ENCODE measurements around the gene GOLGA8K. TPM values are rescaled to one million over a fixed set of nuclear protein-coding genes. Genes with fewer than 3 reads are reported as not detected.
"Not testable (repeated sequence)": the region's sequence is repeated elsewhere in the genome, so short reads cannot be mapped to it uniquely, and the experiment has no call there.

Gene GOLGA8K, protein sequence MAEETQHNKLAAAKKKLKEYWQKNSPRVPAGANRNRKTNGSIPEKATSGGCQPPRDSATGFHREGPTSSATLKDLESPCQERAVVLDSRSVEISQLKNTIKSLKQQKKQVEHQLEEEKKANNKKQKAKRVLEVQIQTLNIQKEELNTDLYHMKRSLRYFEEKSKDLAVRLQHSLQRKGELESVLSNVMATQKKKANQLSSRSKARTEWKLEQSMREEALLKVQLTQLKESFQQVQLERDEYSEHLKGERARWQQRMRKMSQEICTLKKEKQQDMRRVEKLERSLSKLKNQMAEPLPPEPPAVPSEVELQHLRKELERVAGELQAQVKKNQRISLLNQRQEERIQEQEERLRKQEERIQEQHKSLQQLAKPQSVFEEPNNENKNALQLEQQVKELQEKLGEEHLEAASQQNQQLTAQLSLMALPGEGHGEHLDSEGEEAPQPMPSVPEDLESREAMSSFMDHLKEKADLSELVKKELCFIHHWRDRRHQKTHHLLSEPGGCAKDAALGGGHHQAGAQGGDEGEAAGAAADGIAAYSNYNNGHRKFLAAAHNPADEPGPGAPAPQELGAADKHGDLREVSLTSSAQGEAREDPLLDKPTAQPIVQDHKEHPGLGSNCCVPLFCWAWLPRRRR
- total RNA-seq, result under 1 TPM; 0.49 to 0.56 TPM

DNA sequence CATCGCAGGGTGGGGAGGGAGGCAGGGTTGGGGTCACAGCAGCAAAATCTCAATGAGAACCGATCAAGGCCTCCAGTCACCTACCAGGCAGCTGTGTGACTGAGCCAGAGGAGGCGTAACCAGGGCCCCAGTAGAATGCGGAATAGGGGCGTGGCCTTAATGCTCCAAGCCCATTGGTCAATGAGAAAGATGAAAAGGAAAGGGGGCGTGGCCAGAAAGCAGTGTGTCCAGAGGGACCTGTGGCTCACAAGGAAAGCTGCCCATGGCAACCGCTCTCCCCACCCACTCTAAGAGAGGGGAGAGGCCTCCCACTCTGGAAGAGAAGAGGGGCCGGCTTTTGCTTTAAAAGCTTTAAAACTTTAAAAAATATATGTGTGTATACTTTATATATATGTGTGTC is at the start of gene GOLGA8K:
TSS of gene GOLGA8K (minus strand) at position 101 of the 400 bp plus-strand sequence. CDS start at position 3, 98 bp downstream.
- H3K36me3 Mint-ChIP-seq, H3K4me3 Mint-ChIP-seq, H3K27me3 Mint-ChIP-seq, H3K4me1 Mint-ChIP-seq, H3K9me3 Mint-ChIP-seq, DNase-seq, H3K27ac Mint-ChIP-seq: not testable (repeated sequence)

DNA sequence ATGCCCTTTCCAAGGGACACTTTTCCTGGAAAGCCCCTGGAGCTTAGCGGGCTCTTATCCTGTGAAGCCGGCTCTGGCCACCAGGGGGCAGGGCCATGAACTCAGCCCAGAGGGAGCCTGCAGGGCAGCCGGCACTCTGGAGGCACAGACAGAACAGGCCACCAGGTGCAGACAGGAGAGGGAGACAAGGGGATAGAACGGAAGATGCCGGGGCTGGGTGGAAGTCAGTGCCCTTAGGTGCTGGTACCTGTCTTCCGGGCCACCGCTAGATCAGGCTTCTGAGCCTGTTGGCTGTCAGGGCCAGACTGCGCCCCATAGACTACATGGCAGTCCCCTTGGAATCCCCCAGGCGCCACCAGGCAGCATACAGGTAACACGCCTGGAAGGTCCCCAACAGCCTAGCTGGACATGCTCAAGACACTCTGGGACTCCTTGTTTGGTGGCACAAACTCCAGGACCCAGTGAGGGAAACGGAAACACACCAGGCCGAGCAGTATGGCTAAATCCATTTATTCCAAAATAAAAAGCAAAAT is 37.4 kb upstream of the GOLGA8K start:
- H3K27me3 Mint-ChIP-seq, H3K36me3 Mint-ChIP-seq, H3K9me3 Mint-ChIP-seq, H3K27ac Mint-ChIP-seq, H3K4me3 Mint-ChIP-seq, H3K4me1 Mint-ChIP-seq, DNase-seq: not testable (repeated sequence)

DNA sequence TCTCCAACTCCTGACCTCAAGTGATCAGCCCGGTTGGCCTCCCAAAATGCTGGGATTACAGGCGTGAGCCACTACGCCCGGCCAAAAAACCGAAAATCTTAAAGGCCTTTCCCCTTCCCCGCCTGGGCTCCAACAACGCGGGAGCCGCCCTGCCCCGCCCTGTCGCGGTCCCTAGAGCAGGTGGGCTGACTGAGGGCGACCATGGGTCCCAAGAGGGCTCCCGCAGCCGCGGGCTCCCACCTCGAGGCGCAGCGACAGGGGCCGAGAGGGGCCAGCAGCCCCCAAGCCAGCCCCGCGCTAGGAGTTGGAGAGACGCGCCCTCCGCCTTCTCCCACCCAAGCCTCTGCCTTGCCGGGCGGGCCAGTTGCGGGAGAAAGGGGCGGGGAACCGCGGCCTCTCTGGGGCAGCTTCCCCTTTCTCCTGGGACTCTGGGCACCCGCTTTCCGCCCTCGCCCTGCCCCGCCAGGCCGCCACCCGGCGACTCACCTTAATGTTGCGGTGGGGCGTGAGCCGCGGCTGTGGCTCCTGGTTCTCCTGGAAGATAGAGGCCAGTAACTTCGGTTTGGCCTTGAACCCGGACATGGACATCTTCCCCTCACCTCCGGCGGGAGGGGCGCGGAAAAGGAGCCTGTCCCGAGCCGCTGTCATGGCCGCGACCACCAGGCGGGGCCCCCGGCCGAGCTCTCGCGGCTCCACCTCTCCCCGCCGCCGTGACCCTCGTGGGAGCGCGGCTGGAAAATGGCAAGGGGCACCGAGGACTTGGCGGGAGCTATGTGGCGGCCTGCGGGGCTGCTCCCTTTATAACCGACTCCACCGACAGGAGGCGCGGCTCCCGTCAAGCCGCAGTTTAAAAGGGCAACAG is 31.2 kb upstream of the GOLGA8K start:
- not testable (repeated sequence) for H3K27me3 Mint-ChIP-seq, DNase-seq, H3K9me3 Mint-ChIP-seq, H3K4me1 Mint-ChIP-seq, H3K4me3 Mint-ChIP-seq, H3K36me3 Mint-ChIP-seq, H3K27ac Mint-ChIP-seq

DNA sequence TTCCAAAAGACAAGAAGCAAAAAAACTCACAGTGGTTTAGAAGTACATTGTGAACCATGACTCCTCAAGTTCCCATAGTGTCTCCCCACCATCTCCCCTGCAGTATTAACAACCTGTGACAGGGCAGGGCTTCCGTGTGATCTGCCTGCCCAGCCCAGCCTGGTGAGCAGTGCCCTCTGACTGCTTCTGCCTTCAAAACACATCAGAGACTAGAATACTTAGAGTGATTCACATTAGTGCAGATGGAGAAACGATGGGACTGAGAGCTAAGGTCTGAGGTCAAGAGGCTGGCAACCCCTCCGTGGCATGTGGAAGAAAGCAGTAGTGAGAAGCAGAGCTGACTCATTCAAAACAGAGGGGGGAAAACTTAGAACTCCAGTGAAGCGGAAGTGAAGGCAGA is 24.5 kb upstream of the GOLGA8K start:
- H3K4me3 Mint-ChIP-seq, H3K4me1 Mint-ChIP-seq, H3K36me3 Mint-ChIP-seq, H3K27ac Mint-ChIP-seq, H3K27me3 Mint-ChIP-seq, H3K9me3 Mint-ChIP-seq, DNase-seq: not testable (repeated sequence)

DNA sequence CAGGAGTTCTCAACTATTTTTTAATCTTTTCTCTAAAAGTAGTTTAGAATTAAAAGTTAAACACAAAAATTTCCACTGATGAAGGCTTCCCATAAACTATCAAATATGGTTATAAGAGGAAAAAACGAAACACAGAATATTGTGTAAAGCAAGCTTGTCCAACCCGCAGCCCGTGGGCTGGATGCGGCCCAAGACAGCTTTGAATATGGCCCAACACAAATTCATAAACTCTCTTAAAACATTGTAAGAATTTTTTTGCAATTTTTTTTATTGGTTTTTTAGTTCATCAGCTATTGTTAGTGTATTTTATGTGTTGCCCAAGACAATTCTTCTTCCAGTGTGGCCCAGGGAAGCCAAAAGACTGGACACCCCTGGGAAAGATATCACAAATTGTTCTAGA is 23.4 kb upstream of the GOLGA8K start:
- H3K4me1 Mint-ChIP-seq, H3K36me3 Mint-ChIP-seq, H3K27me3 Mint-ChIP-seq, H3K4me3 Mint-ChIP-seq, H3K27ac Mint-ChIP-seq, DNase-seq, H3K9me3 Mint-ChIP-seq: not testable (repeated sequence)

DNA sequence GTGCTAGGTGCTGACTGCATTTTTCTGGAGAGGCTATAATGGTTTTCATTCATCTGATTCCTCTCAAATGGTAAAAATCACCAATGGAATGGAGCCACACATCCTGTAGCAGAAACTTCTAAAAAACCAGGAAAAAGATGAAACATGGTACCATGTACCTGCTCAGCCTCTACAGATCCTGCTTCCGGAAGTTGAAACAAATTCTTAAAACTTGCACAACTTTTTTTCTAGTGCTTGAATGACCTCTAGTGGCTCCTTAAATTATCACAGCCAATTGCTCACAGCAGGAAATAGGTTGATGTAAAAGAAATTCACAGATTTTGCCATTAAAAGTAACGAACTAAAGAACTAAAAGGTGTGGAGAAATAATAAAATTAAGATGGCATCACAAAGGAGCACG is 4.8 kb upstream of the GOLGA8K start:
- H3K36me3 Mint-ChIP-seq, H3K27ac Mint-ChIP-seq, H3K27me3 Mint-ChIP-seq, H3K4me3 Mint-ChIP-seq, H3K4me1 Mint-ChIP-seq, H3K9me3 Mint-ChIP-seq, DNase-seq: not testable (repeated sequence)

DNA sequence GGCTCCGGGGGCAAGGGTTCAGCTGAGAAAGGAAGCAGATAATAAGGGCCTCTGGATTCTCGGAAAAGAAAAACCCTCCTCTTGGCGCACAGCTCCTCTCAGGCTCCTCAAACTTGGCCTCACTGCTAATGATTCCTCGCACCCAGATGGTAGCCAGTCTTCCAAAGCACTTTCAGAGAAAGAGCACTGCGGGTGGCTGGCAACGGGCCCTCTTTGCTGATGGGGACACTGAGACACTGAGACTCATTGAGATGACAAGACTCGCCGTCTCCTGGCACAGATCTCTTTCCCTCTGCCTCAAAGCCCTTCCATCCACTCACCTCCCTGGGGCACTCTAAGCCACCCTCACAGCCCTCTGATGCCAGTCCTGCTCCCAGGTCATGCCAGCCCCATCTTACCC is 6.6 kb downstream of the GOLGA8K start:
- not testable (repeated sequence) for H3K36me3 Mint-ChIP-seq, H3K4me3 Mint-ChIP-seq, H3K27ac Mint-ChIP-seq, H3K27me3 Mint-ChIP-seq, H3K9me3 Mint-ChIP-seq, DNase-seq, H3K4me1 Mint-ChIP-seq

DNA sequence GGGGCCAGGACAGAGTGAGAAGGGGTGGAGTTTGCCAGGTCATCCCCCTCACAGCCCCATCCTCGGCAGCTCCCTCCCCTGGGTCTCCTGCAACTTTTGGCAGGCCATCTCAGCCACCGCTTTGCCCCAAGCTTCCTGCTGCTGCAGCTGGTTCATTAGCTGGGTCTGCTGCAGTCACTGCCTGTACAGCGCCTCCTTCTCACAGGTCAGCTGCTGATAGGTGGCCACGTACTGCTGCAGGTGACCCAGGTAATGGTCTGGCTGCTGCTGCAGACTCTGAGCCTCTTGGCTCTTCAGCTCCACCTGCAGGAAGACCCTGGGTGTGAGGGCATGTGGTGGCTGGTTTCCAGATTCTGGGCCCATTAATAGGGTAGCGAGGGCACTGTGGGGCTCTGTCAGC is 8.3 kb downstream of the GOLGA8K start:
- not testable (repeated sequence) for H3K4me1 Mint-ChIP-seq, H3K4me3 Mint-ChIP-seq, H3K27ac Mint-ChIP-seq, H3K27me3 Mint-ChIP-seq, H3K9me3 Mint-ChIP-seq, DNase-seq, H3K36me3 Mint-ChIP-seq

DNA sequence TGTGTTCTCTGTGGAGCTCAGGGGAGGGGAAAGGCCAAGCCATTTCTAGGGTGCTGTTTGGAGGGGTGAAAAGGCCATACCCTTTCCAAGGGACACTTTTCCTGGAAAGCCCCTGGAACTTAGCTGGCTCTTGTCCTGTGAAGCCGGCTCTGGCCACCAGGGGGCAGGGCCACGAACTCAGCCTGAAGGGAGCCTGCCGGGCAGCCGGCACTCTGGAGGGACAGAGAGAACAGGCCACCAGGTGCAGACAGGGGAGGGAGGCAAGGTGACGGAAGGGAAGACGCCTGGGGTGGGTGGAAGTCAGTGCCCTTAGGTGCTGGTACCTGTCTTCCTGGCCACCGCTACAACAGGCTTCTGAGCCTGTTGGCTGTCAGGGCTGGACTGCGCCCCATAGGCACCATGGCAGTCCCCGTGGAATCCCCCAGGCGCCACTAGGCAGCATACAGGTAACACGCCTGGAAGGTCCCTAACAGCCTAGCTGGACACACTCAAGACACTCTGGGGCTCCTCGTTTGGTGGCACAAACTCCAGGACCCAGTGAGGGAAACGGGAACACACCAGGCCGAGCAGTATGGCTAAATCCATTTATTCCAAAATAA is 14.9 kb downstream of the GOLGA8K start:
- H3K4me3 Mint-ChIP-seq, DNase-seq, H3K36me3 Mint-ChIP-seq, H3K27ac Mint-ChIP-seq, H3K4me1 Mint-ChIP-seq, H3K9me3 Mint-ChIP-seq, H3K27me3 Mint-ChIP-seq: not testable (repeated sequence)

DNA sequence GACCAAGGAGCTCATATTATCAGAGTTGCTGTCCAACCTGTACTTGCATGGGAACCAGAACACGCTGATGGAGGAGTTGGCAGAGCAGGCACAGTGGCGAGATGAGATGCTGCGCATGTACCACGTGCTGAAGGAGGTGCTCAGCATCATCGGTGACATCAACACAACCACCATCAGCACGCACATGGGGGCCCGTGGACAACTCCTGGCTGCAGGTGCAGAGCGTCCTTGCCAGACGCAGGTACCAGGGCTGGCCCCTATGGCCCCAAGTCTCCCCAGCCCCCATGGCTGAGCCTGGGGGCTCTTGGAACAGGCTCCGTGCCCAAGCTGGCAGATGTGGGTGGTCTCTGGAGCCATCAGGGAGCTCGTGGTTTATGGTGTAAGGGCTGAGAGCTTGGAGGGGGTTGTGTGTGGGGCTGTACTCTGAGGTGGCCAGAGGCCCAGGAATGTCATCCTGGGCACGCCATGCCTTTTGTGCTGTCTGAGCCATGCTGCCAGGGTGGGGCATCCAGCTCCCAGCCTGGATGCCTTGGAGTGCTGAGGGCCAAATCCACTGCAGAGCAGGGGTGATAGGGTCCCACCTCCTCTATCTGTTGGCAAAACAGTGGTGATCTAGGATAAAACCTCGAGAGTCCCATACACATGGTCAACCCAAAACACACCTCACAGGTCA is 17.1 kb downstream of the GOLGA8K start:
- H3K9me3 Mint-ChIP-seq, H3K4me3 Mint-ChIP-seq, H3K27ac Mint-ChIP-seq, DNase-seq, H3K4me1 Mint-ChIP-seq, H3K36me3 Mint-ChIP-seq, H3K27me3 Mint-ChIP-seq: not testable (repeated sequence)

DNA sequence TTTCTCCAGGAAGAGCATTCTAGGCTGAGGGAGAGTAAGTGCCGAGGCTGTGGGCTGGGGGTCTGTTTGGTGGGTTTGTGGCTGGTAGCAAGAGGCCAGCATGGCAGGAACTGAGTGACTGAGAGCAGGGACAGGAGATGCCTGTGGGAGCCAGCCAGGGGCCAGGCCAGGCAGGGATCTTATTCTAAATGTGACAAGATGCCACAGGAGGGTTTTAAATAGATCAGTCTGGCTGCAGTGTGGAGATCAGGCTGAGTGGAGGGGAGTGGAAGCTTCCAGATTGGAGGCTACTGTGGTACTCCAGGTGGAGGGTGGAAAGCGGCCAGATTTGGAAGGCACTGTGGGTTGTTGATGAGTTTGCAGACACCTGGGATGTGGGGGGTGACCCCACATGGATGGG is 28.9 kb downstream of the GOLGA8K start:
- H3K9me3 Mint-ChIP-seq, H3K4me3 Mint-ChIP-seq, H3K36me3 Mint-ChIP-seq, H3K27me3 Mint-ChIP-seq, H3K4me1 Mint-ChIP-seq, H3K27ac Mint-ChIP-seq, DNase-seq: not testable (repeated sequence)

DNA sequence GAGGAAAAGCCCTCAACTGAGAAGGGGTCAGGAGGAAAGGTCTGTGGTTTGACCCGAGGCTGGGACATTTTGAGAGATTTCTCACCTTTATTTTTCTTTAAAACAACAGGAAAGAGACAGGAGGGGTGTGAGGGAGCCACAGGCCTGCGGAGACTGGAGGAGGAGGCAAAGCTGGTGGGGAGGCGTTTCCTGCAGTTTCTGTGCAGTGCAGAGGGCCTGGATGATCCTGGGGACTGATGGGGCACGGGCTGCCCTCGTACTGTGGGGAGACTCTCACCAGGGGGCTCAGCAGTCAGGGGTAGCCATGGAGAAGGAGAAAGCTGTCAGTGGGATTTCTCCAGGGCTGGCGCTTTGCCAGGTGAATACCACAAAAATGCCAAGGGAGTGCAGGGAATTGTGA is 29.4 kb downstream of the GOLGA8K start:
- not testable (repeated sequence) for H3K27me3 Mint-ChIP-seq, DNase-seq, H3K36me3 Mint-ChIP-seq, H3K4me1 Mint-ChIP-seq, H3K4me3 Mint-ChIP-seq, H3K9me3 Mint-ChIP-seq, H3K27ac Mint-ChIP-seq

DNA sequence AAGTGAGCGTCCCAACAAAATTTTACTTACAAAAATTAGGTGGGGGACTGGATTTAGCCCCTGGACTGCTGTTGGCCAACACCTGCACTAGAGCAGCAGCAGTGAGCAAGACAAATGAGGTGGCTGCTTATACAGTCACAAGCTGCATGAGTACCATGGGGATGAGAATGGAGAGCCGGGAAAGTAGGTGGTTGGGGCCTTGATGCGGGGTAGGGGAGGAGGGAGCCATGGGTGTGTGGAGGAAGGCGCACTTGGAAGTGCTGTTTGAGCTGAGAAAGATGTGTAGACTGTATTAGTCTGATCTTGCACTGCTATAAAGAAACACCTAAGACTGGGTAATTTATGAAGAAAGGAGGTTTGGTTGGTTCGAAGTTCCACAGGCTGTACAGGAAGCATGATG is 31.0 kb downstream of the GOLGA8K start:
- not testable (repeated sequence) for H3K27ac Mint-ChIP-seq

DNA sequence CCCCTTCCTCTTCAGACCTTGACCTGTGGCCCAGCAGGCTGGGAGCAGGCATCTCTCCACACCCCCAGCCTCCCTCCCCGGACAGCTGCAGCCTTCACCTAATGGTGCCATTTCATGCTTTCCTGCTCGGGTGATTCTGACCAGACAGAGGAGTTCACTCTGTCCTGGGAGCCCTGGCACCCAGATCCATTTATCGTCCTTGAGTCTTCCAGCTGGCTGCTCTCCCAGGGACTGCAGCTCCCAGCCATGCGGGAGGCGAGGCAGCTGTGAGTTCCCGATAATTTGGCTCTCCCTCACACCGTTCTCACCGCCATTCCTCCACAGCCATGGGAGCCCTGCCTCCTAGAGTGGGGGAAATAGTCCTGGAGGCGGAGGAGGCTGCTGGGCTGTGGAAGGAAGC is 32.6 kb downstream of the GOLGA8K start:
- not testable (repeated sequence) for H3K4me1 Mint-ChIP-seq, DNase-seq, H3K27ac Mint-ChIP-seq, H3K4me3 Mint-ChIP-seq, H3K36me3 Mint-ChIP-seq, H3K9me3 Mint-ChIP-seq, H3K27me3 Mint-ChIP-seq

More for the DNA sequence above, 31.0 kb downstream of the GOLGA8K start:
- H3K9me3 Mint-ChIP-seq, H3K36me3 Mint-ChIP-seq, H3K4me1 Mint-ChIP-seq, DNase-seq, H3K27me3 Mint-ChIP-seq, H3K4me3 Mint-ChIP-seq: not testable (repeated sequence)

DNA sequence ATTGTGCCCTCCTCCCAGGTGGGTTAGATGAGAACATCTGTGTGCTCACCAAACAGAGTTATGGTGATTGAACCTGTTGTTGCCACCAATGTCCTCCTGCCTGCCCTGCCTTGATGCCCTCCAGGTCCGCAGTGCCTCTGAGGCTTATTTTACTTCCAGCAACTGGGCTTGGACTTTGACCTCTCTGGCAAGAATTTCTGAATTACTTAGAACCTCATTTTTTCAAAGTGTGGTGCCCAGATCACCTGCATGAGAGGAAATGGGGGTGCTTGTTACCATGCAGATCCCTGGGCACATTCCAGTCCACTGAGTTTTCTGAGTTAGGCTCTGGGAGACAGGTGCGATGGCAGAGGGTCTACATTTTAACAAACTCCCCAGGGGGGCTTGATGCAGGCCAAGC is 33.0 kb downstream of the GOLGA8K start:
- not testable (repeated sequence) for DNase-seq, H3K9me3 Mint-ChIP-seq, H3K4me1 Mint-ChIP-seq, H3K4me3 Mint-ChIP-seq, H3K27me3 Mint-ChIP-seq, H3K27ac Mint-ChIP-seq, H3K36me3 Mint-ChIP-seq

All from activated naive CD8-positive, alpha-beta T cell treated with anti-CD3 and anti-CD28 coated beads for 36 hours (primary cell).